Measurements from ENCODE around the gene SMS.

SMS gene

GRCh38 chrX:22033818-22034217, 93.3 kb downstream of the SMS start:
- H3K9ac ChIP-seq (ENCODE audit: low read length): no peak overlapping the region
- H4K20me1 ChIP-seq (ENCODE audit: insufficient read depth, low read length): no peaks in the 10 kb centered on the region
- no peak overlapping the region for H3K27ac ChIP-seq (ENCODE audit: low read length)
- no peaks in the 10 kb centered on the region for H3K9me2 ChIP-seq (replicated peaks; ENCODE audit: insufficient read depth, low read length)
- H3K4me3 ChIP-seq (ENCODE audit: low read length): no peak overlapping the region
- H3K36me3 ChIP-seq (replicated peaks; ENCODE audit: insufficient read depth, low read length): no peaks in the 10 kb centered on the region
- no peaks in the 10 kb centered on the region for H3F3A ChIP-seq (ENCODE audit: insufficient read depth, low read length)
- H3K4me2 ChIP-seq (ENCODE audit: low read depth, low read length): no peak overlapping the region
- H2AFZ ChIP-seq (ENCODE audit: low read length): no peak overlapping the region
- TF ChIP-seq EZH2 (optimal IDR thresholded peaks at IDR 0.05; ENCODE audit: low read depth, low read length): no peak
- TF ChIP-seq EZH2phosphoT487 (IDR thresholded peaks at IDR 0.05; ENCODE audit: low read length): no peak
- no peak for TF ChIP-seq CTCF (IDR thresholded peaks at IDR 0.05; ENCODE audit: low read length)
- H3K4me1 ChIP-seq (ENCODE audit: low read length): no peaks in the 10 kb centered on the region
- H3K79me2 ChIP-seq (ENCODE audit: low read length): no peaks in the 10 kb centered on the region
- DNase-seq: no peak
- H3K27me3 ChIP-seq (replicated peaks; ENCODE audit: insufficient read depth, low read length): no peaks in the 10 kb centered on the region
- no peaks in the 10 kb centered on the region for H3K9me3 ChIP-seq (replicated peaks; ENCODE audit: insufficient read depth, low read length)

GRCh38 chrX:22035236-22035635, 94.7 kb downstream of the SMS start:
- no peaks in the 10 kb centered on the region for H3F3A ChIP-seq (ENCODE audit: insufficient read depth, low read length)
- no peaks in the 10 kb centered on the region for H4K20me1 ChIP-seq (ENCODE audit: insufficient read depth, low read length)
- no peaks in the 10 kb centered on the region for H3K27me3 ChIP-seq (replicated peaks; ENCODE audit: insufficient read depth, low read length)
- H3K4me1 ChIP-seq (ENCODE audit: low read length): no peaks in the 10 kb centered on the region
- H3K9me2 ChIP-seq (replicated peaks; ENCODE audit: insufficient read depth, low read length): no peaks in the 10 kb centered on the region
- H3K4me3 ChIP-seq (ENCODE audit: low read length): no peak overlapping the region
- no peak overlapping the region for H3K27ac ChIP-seq (ENCODE audit: low read length)
- DNase-seq: no peak
- TF ChIP-seq CTCF (IDR thresholded peaks at IDR 0.05; ENCODE audit: low read length): no peak
- no peaks in the 10 kb centered on the region for H3K36me3 ChIP-seq (replicated peaks; ENCODE audit: insufficient read depth, low read length)
- H2AFZ ChIP-seq (ENCODE audit: low read length): no peak overlapping the region
- H3K4me2 ChIP-seq (ENCODE audit: low read depth, low read length): no peak overlapping the region
- H3K9ac ChIP-seq (ENCODE audit: low read length): no peak overlapping the region
- H3K79me2 ChIP-seq (ENCODE audit: low read length): no peaks in the 10 kb centered on the region
- H3K9me3 ChIP-seq (replicated peaks; ENCODE audit: insufficient read depth, low read length): no peaks in the 10 kb centered on the region

DNA sequence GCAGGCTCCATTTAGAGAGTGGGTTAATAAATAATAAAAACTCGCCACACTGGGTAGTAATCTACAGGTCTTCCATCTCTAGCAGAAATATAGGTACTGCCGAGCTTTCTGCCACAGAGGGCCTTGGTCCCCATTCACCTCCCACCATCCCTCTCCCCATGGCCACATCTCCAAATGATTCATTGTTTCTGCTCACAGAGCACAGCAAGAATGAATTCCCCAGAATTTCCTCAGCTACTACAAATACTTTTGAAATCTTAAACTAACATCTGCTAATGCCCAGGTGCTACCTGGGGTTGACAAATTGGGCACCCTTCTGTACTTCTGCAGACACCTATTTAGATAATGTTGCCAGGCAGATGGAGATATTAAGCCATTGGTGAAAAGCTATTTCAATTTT, 96.7 kb downstream of the SMS start:
- H3F3A ChIP-seq (ENCODE audit: insufficient read depth, low read length): no peaks in the 10 kb centered on the region
- H3K9ac ChIP-seq (ENCODE audit: low read length): no peak overlapping the region
- no peaks in the 10 kb centered on the region for H3K36me3 ChIP-seq (replicated peaks; ENCODE audit: insufficient read depth, low read length)
- H3K9me2 ChIP-seq (replicated peaks; ENCODE audit: insufficient read depth, low read length): no peaks in the 10 kb centered on the region
- no peaks in the 10 kb centered on the region for H3K79me2 ChIP-seq (ENCODE audit: low read length)
- DNase-seq: no peak
- no peaks in the 10 kb centered on the region for H3K4me1 ChIP-seq (ENCODE audit: low read length)
- no peak overlapping the region for H3K4me2 ChIP-seq (ENCODE audit: low read depth, low read length)
- no peak overlapping the region for H2AFZ ChIP-seq (ENCODE audit: low read length)
- H3K27me3 ChIP-seq (replicated peaks; ENCODE audit: insufficient read depth, low read length): no peaks in the 10 kb centered on the region
- TF ChIP-seq EZH2 (optimal IDR thresholded peaks at IDR 0.05; ENCODE audit: low read depth, low read length) (no peak), EZH2phosphoT487 (IDR thresholded peaks at IDR 0.05; ENCODE audit: low read length) (no peak), CTCF (IDR thresholded peaks at IDR 0.05; ENCODE audit: low read length) (no peak)
- H3K27ac ChIP-seq (ENCODE audit: low read length): no peak overlapping the region
- H3K9me3 ChIP-seq (replicated peaks; ENCODE audit: insufficient read depth, low read length): no peaks in the 10 kb centered on the region
- H3K4me3 ChIP-seq (ENCODE audit: low read length): no peak overlapping the region
- H4K20me1 ChIP-seq (ENCODE audit: insufficient read depth, low read length): no peaks in the 10 kb centered on the region
